NCI-H2029 treated with DMSO at 0.1 percent for 48 hours (cell line): ENCODE results near the gene ABCC3.

Experiments
- DNase-seq: peaks from one replicate; lab custom pipeline; 2025; lab: John Stamatoyannopoulos, UW

ABCC3 gene

DNA sequence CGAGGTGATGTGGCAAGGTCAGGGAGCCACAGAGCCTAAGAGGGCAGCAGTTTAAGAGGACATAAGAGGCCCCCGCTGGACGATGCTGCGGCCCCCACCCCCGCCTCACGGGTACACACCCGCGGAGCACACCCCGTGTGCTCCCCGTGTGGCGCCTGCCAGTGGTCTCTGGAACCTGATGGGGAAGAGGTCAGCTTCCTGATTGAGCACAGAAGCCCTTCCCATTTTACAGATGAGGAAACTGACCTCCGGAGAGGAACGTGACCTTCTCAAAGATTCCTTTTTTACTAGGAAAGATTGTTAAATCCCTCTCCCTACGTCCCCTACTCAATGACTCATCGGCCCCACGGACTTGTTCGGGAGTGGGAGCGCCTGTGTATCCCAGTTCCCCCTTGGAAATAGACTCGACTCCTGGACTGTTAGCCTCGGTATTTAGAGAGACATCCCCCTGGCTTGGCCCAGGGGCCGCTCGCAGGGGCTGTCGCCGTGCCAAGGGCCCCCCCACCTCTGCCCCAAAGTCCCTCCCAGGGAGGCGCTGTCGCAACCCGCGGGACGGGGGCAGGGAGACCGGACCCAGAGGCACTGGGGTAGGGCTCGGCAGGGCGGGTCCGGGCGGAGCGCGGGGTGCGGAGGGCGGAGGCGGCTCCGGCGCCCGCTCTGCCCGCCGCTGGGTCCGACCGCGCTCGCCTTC lies at the start of gene ABCC3:
TSS of gene ABCC3 (plus strand) at position 658 of the 691 bp plus-strand sequence. CDS start 56 bp downstream, outside the sequence.
- DNase-seq = no peak

DNA sequence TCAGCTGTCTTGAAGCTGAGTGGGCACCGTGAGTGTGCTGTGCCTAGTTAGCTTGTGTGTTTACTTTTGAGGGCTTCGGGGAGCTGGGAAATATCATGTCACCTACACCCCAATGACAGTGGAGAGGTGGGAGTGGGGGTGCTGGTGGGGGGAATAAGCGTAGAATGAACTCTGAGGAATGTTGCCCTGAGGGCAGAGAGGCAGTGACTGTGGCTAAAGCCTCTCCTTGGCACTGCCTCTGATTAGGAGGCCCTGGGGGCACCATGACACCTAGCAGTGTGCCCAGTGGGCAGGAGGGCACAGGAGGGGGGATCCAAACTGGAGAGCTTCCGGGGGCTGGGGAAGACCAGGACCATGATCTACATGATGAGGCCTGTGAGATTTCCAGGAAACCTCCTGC lies 49.3 kb upstream of the ABCC3 start:
- no peak for DNase-seq

DNA sequence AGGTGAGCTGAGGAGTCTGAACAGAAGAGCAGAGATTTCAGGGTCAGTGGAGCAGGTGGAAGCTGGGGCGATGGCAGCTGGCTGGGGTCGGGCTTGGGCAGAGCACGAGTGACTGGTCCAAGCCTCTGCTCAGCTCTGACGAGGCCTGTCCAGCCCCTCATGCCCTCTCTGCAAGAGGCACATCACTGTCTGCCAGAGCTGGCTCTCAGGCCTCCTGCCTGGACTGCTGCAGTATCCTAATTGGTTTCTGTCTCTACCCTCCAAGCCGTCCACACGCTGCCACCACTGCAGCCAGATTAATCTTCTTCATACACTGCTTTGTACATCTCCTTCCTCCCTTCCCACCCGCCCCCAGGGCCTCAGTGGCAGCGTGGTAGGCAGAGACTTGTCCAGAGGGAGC lies 48.8 kb upstream of the ABCC3 start:
- DNase-seq = no peak

DNA sequence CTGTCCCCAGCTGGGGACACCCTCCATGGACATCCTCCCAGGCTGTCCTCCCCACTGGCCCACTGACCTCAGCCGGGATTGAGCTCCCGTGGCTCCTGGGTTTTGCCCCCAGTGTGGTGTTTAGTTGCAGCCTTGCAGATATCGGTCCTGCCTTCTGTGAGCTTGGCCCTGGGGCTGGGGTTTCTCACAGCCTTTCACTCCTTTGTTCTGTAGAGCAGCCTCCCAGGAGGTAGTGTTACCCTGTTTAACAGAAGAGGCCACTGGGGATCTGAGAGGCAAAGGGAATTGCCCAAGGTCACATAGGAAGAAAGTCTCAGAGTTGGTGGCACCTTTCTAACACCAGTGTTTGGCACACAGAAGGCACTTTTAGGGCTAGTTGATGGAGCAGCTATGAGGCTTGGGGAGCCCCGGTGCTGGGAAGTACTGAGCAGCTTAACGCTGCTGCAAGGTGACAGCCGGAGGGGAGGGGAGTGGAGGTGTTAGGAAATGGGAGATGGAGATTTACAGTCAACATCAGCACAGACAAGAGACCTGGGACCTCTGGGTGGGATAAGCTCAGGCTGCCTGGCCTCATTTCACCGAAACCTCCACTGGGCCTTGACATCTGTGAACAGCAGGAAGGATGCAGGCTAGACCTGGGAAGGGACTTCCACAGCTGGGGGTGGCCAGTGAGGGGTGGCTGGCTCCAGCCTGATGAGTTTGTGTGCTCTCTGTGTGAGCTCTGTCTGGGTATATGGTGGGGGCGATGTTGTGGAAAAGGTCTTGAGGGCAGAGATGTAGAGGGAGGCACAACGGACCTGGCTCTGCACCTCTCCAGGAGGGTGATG lies 48.0 kb upstream of the ABCC3 start:
- DNase-seq = no peak

GRCh38 chr17:50587571-50587970 lies 47.1 kb upstream of the ABCC3 start:
- DNase-seq = no peak

- no peak for DNase-seq
These were observed 46.2 kb upstream of the ABCC3 start for GRCh38 chr17:50588391-50589049.

DNA sequence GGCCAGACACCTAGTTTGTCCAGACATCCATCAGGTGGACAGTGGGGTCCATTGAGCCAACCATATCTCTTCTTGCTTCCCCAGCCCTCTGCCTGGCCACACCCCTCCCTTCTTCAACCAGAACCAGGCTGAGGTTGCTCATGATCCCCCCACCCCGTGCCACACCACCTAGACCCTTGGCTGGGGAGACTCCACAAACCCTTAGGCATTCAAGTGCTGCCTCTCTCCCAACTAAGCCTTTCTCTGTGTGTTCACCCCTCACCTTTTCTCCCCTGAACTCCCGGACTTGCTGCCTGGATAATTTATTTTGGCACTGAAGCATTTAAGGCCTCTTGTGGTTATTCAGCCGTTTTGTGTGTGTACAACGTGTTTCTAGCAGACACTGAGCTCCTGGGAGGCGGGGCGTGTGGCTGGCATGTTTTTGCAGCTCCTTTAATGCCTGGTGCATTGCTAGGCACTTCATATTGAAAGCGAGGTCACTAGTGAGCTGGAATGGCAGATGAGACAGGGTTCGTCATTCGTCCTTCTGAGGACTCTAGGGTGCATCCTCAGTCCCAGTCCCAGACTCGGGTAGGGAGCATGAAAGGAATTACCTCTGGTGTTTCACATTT lies 45.5 kb upstream of the ABCC3 start:
- peak; percentile 24 for DNase-seq

DNA sequence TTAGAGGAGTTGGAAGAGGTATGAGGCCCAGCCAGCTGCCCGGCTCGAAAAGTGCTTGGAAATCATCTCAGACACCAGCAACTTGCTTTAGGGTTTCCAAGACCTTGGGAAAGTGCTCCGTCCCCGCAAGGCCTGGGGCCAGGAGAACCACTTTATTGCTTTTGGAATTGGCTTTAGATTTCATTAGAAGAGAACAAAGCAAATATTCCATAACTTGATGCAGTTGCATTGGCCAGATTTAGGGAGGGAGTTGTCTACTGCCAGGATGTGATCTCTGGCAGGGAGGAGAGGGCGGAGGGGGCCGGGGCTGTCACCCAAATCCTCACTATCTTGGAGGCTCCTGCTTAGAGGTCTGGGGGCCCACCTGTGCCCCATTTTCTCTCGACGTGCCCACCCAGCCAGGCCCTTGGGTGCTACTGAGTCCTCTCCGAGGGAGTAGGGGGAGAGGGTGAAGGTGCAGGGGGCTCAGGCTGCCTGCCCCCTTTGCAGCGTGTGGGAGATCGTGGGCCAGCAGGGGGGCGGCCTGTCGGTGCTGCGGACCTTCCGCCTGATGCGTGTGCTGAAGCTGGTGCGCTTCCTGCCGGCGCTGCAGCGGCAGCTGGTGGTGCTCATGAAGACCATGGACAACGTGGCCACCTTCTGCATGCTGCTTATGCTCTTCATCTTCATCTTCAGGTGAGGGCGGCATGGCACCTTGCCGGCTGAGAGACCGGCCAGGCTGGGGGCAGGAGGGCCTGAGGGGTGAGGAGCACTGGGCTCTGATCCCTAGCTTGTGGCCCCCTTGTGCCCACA lies 43.5 kb upstream of the ABCC3 start:
- DNase-seq = no peak

DNA sequence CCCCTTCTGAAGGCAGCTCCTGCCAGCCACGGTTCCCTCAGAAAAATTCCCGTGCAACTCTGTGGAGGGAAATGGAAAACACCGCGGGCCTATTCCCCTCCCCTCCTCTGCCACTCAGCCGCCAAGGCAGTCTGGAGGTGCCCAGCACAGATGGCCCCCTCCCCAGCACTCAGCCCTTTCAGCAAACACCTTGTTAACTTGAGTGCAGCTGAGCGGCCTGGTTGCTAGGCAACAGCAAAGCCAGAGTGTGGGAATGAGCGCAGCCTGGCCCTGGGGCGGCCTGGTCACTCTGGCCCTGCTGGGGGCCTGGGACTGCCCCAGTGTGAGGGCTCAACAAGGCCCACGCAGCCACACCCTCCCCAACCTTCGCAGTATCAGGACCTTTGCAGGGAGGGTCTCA lies 41.4 kb upstream of the ABCC3 start:
- DNase-seq = peak; percentile 31

DNA sequence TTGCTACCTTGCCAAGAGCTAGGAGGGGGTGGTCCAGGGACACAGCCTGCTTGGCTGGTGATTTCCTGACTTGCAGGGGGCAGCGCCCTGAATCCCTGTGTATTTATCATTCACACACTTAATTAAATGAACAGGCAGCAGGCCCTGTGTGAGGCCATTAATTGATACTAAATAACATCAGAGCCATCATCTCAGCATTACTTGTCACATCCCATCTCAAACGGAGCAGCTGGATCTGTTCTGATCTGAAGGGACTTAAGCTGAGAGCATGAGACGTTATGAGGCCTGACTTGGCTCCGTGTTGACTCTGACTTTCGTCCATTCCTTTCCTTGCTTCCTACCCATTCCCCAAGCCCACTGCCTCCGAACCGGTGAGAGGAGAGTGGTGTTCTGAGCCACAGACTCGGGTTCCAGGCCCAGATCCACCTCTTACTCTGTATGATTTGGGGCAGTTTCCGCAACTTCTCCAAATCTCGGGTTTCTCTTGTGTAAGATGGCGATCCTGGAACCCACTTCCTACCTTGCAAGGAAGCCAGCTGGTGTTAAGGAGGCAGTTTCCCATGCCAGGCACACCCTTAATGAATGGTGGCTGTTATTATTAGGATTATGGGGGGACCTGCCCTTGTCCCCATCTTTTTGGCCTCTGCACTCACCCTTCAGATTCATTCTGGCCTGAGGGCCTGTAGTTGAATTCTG lies 40.4 kb upstream of the ABCC3 start:
- DNase-seq = no peak

DNA sequence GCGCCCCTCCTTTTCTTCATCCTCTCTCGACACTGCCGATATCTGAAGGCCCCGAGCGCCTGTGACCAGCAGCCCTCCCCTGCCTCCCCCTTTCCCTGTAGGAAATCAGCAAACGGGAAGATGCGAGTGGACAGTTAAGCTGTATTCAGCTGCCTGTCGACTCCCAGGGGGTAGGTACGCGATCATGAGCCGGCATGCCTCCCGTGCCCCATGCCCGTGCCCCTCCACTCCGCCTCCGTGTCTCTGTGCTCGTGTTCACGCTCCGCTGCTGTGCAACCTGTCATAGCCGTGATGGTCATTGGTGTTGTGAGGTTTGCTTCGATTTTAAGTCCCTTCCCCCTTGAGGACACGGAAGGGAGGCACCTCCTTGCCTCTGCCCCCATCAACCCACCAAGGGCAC lies 39.8 kb upstream of the ABCC3 start:
- no peak for DNase-seq

GRCh38 chr17:50596191-50597037 lies 38.3 kb upstream of the ABCC3 start:
- no peak for DNase-seq

DNA sequence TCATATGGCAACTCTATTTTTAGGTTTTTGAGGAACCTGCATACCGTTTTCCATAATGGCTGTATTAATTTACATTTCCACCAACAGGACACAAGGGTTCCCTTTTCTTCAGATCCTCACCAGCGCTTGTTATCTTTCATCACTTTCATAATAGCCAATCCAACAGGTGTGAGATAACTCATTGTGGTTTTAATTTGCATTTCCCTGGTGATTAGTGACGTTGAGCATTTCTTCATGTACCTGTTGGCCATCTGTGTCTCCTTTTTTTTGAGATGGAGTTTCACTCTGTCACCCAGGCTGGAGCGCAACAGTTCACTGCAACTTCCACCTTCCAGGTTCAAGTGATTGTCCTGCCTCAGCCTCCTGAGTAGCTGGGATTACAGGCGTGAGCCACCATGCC lies 36.2 kb upstream of the ABCC3 start:
- DNase-seq = no peak

DNA sequence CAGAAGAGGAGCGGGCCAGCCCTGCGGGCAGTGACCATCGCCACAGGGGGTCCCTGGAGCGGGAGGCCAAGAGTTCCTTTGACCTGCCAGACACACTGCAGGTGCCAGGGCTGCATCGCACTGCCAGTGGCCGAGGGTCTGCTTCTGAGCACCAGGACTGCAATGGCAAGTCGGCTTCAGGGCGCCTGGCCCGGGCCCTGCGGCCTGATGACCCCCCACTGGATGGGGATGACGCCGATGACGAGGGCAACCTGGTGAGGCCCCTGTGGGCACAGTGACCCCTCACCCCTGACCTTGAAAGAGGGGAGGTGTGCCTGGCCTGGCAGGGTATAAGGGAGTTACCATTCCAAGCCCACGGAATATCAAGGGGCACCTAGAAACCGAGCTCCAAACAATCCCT lies 35.1 kb upstream of the ABCC3 start:
- no peak for DNase-seq

DNA sequence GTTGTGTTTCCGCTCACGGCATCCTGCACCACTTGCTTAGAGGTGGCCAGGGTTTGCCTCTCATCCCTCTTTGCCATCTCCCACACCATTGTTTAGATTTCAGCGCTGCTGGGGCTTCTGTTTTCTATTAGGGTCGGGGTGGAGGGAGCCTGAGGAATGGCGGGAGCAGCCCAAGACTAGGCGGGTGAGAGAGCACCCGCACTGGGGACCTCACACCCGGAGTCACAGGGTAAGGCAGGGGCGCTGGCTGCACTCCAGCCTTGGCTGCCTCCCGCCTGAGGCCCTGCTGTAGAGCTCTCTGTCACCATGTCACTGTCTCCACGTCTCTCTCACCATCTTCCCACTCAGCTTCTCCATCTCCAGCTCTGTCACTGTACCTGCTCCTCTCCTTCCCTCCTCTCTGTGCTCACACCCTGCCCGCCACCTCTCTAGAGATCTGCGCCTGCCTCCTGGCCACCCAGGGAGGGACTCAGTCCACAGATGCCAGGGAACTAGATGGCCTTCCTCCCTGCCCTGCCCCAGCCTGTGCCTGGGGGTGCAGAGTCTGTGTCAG lies 32.8 kb upstream of the ABCC3 start:
- no peak for DNase-seq

GRCh38 chr17:50602836-50603235 lies 31.8 kb upstream of the ABCC3 start:
- DNase-seq = no peak

- DNase-seq = peak; percentile 33
These were observed 31.3 kb upstream of the ABCC3 start for GRCh38 chr17:50603340-50603739.

GRCh38 chr17:50604513-50604912 lies 30.2 kb upstream of the ABCC3 start:
- DNase-seq = peak; percentile 30

GRCh38 chr17:50605429-50605828 lies 29.3 kb upstream of the ABCC3 start:
- DNase-seq = no peak
